Measurements from ENCODE around the gene COQ6. TPM values are rescaled to one million over a fixed set of nuclear protein-coding genes. Genes with fewer than 3 reads are reported as not detected.

Gene COQ6
- total RNA-seq, 1 experiment from 2014 or later = 22.9 TPM

Small RNA genes within 50 kb of the gene (small RNA-seq; reads per million reads assigned to genes)
- 0 reads per million in 2 experiments for gene AC005480.2
- 0 reads per million in 2 experiments for gene RF00019

Other genes with a start within 250 kb of the COQ6 start
- 5.2 and 5.3 TPM in 2 replicates for gene PNMA1, start 235.9 kb upstream of the COQ6 start, total RNA-seq (2014; rRNA removed; shearing (Covaris generic))
- gene PTGR2, start 98.5 kb upstream of the COQ6 start, total RNA-seq (2014; rRNA removed; shearing (Covaris generic)) = 6.6 and 7.7 TPM in 2 replicates
- 63.9 and 69.7 TPM in 2 replicates for gene ZNF410, start 63.4 kb upstream of the COQ6 start, total RNA-seq (2014; rRNA removed; shearing (Covaris generic))
- gene FAM161B, start 208 bp upstream of the COQ6 start, total RNA-seq (2014; rRNA removed; shearing (Covaris generic)) = 0.75 and 1.1 TPM in 2 replicates
- 8.5 and 9.3 TPM in 2 replicates for gene ENTPD5, start 69.0 kb downstream of the COQ6 start, total RNA-seq (2014; rRNA removed; shearing (Covaris generic))
- gene BBOF1, start 69.0 kb downstream of the COQ6 start, total RNA-seq (2014; rRNA removed; shearing (Covaris generic)) = 1.8 and 4.0 TPM in 2 replicates
- 11.2 and 12.9 TPM in 2 replicates for gene ALDH6A1, start 134.2 kb downstream of the COQ6 start, total RNA-seq (2014; rRNA removed; shearing (Covaris generic))
- 10.5 and 11.8 TPM in 2 replicates for gene LIN52, start 134.7 kb downstream of the COQ6 start, total RNA-seq (2014; rRNA removed; shearing (Covaris generic))